Tibial nerve (tissue), 3 donors: ENCODE results near the gene PEX11G.

Experiments used
- CTCF ChIP-seq, 5 experiments: fragments of 200-600 bp in 3 of 5; fragments of 450-650 bp in 2 of 5; sonication (generic) in 3 of 5; IDR thresholded peaks; one replicate each; pipeline ENCODE4 v1.5.1; 2016 to 2019; ENCODE audit warnings: antibody characterized with exemption in 5 of 5, mild to moderate bottlenecking in 3 of 5, moderate library complexity in 2 of 5
- POLR2A ChIP-seq, 2 donors: fragments of 450-650 bp; IDR thresholded peaks; one replicate each; pipeline ENCODE4 v1.6.1; 2017; ENCODE audit warnings: antibody characterized with exemption in 2 of 2, mild to moderate bottlenecking in 2 of 2, moderate library complexity in 2 of 2

- TF ChIP-seq CTCF (IDR thresholded peaks at IDR 0.05) (no peak), POLR2A (IDR thresholded peaks at IDR 0.05) (no peak)
Measured at GRCh38 chr19:7445104-7445503, 43.7 kb downstream of the PEX11G start.
